ENCODE results near the gene RTN4RL2. TPM values are rescaled to one million over a fixed set of nuclear protein-coding genes. Genes with fewer than 3 reads are reported as not detected.

RTN4RL2 gene
- 3.7 TPM for polyA plus RNA-seq (2013, experiment 1 of 2; ENCODE audit: insufficient read length)
- 3.6 TPM for polyA plus RNA-seq (2013, experiment 2 of 2; ENCODE audit: insufficient read length)

DNA sequence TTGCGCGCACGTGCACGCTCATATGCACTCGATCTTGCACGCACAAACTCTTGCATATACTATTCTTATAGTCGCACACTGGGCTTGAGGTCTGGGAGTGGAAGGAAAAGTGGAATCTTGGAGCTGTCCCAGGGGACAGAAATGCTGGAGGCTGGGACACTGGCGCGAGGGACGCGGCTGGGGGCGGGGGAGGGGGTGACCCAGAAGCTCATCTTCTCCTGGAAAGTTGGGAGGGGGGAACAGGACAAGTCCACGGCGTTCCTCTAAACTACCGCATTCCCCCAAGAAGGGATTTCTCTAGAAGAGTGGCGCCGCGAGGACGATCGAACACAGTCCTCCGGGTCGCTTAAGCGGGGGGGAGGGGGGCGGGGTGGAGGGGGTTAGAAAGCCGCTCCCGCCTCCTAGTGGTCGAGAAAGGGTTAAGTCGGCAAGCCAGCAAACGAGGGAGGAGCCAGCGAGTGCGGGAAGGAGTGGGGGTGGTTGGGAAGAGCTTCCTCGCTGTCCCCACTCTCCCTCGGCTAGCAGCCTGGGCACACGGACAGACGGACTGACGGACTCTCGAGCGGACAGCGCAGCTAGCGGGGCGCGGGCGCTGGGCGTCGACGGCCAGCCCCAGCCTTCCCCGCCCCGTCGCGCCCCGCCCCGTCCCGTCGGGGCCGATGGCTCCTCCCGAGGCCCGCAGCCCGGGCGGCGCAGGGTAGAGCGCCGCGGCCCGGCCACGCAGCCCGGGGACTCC lies at the start of gene RTN4RL2:
RTN4RL2 (plus strand) TSS at position 507 of the 736 bp plus-strand sequence. CDS start 338 bp downstream, outside the sequence.
- peak; percentile 65 for DNase-seq

DNA sequence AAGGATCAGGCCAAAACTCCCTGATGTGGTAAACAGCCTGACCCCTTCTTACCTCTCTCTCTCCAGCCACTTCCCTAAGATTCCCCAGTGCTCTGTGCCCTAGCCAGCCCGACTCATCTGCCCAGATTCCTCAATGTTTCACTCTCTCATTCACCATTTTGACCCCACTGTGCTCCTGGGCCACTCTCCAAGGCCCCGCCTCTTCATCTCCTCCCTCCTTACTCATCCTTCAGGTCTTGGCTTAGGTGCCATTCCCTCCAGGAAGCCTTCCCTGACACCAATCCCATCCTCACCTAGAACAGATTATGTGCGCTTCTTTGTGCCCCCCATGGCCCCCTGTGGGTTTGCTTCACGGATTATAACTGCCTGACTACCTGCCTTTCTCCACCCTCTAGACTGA lies 46.6 kb upstream of the RTN4RL2 start:
- no peak for DNase-seq

DNA sequence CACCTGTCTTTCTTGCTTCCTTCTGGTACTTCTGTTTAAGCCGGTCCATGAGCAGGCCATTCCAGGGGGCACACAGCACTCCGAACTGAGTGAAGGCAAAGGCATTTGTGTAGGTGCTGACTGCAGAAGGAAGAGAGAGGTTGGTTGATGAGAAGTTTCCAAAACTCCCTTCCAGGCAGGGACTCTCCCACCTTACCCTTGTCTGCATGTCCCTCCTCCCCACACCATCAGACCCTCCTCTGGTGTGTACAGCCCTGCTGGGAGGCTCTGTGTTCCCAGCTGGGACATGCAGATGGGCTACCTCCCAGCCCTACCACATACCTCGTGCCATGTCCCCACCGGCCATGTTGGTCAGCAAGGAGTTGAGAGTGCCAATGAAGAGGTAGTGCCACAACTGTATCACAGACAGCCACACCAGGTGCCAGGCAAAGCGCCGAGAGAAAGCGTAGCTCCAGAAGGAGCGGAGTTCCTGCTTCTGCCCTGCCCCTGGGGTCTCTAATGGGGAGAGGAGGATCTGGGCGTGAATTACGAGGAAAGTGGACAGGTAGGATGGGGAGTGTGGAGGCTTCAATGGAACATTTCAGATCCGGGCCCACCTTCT lies 45.6 kb upstream of the RTN4RL2 start:
- no peak for DNase-seq

DNA sequence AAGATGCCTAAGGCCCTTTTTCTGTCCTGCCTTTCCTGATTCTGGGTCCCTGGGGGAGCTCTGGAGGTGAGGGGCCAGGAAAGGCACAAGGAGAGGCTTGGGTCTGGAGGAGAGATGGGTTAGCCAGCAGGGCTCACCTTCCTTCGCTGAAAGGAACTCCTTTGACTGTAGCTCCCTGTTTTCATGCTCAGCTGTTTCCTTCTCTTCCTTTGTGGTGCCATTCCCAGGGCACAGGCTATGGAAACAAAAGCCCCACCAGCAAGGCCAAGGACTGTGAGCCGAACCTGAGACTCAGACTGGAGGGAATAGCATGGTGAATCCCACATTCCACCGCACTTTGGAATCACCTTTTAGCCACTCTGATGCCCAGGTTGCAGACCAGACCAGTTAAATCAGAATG lies 43.9 kb upstream of the RTN4RL2 start:
- DNase-seq, result no peak

DNA sequence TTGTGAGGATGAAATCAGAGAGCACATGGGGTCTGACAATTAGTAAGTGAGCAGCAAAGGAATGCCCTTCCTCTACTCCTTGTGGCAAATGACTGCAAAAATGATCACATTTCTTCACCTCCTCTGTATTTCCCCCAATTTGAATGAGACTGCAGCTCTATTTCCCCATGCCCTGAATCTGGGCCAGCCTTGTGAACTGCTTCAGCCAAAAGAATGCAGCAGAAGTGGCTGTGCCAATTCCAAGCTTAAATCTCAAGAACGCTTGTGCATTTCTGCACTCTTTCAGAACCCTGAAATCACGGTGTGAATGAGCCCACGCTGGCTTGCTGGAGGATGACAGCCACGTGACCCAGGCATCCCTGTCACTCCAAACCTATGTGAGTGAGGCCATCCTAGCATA lies 43.3 kb upstream of the RTN4RL2 start:
- DNase-seq, result no peak

DNA sequence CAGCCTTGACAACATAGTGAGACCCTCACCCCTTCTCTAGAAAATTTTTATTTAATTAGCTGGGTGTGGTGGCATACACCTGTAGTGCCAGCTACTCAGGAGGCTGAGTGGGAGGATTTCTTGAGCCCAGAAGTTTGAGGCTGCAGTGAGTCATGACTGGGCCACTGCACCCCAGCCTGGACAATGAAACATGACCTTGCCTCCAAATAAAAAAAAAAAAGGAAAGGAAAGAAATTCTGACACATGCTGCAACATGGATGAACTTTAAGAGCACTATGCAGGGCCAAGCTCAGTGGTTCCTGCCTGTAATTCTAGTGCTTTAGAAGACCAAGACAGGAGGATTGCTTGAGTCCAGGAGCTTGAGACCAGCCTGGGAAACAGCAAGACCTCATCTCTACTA lies 42.2 kb upstream of the RTN4RL2 start:
- DNase-seq, result no peak

DNA sequence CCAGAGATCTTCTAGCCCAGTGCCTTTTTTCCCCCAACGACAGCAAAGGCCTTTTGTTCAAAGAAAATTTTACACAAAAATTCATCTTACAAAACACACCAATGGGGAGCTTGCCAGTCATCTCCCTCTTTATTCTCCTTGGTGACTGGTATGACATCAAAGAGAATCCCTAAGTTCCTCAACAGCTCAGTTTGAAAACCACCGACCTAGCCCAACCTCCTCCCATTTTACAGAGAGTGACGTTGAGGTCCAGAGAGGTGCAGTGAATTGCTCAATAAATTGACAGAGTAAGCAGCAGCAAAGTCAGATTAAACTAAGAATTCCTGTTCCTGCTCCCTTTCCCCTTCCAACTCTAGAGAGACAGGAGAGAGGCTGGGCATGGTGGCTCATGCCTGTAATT lies 41.2 kb upstream of the RTN4RL2 start:
- DNase-seq, result no peak

DNA sequence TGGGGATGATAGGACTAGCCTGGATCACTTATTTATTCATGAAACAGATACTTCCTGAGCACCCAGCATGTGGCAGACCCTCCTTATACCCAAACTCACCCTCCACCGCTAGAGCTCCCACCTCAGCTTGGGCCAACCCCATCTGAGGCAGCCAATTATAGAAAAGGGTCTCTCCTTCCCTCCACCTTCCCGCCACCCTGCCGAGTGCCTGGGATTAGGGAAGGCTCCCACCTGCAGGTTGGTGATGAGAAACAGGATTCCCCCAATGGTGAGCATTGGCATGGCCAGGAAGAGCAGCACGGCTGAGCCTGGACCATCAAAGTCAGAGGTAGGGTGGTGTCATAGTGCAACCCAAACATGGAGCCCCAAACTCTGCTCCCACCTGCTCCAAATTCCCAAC lies 39.3 kb upstream of the RTN4RL2 start:
- DNase-seq, result no peak

DNA sequence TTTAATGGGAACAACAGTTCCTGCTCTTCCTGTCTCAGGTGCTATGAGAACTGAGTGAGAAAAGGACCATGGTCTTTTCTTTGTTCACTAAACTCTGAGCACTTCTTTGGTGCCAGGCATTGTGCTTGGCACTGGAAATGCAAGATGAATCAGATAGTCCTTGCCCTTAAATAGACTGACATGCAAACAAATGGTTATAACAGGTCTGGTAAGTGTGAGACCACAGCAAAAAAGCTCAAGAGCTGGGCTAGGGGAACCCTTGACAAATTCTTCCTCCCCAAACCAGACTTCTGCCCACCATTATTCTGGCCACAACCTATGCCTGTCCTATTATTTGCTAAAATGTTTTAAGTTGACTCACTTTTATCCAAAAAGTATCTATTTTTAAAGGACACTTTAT lies 38.5 kb upstream of the RTN4RL2 start:
- DNase-seq, result no peak

DNA sequence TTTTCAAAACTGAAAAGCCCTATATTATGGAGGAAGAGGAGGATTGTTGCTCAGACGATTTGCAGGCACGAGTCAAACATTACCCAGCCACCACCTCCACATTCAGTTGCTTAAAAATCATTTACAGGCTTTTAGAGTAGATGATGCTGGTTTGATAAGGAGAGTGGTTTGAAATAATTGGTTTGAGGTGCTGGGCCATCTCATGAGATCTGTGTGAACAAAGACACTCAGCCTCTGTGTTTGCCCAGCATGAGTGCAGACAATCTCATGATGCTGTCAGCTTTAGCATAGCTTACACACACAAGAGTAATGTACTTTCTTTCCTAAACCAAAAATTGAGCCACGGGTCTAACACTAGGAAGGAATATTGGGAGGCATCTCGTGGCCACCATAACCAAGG lies 37.7 kb upstream of the RTN4RL2 start:
- DNase-seq, result no peak

DNA sequence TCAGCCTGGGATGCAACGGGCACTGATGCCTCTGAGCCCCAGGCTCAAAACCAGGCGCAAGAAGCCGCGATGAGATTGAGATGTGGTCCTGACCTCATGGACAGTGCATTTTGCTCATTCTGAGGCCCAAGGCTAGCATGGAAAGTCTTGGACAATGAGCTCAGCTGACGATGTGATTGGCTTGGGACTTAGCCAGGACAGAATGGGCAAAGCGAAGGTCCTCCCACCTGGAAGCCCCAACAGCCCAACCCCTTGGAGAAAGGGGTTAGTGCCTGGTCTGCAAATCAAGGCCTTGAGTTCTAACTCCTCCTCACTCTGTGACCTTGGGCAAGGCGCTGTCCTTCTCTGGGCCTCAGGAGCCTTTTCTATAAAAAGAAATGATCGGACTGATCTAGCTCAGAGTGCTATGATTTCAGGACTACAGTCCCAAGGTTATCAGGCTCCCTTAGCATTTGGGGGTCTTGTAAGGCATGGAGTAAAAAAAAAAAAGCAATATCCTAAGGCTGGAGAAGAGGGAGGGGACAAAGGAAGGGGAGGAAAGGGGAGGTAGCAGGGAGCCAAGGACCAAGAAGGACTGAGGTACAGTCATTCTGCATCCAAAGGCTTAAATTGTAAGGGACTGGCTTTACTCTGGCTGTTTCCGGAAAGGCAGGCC lies 36.1 kb upstream of the RTN4RL2 start:
- DNase-seq, result no peak

DNA sequence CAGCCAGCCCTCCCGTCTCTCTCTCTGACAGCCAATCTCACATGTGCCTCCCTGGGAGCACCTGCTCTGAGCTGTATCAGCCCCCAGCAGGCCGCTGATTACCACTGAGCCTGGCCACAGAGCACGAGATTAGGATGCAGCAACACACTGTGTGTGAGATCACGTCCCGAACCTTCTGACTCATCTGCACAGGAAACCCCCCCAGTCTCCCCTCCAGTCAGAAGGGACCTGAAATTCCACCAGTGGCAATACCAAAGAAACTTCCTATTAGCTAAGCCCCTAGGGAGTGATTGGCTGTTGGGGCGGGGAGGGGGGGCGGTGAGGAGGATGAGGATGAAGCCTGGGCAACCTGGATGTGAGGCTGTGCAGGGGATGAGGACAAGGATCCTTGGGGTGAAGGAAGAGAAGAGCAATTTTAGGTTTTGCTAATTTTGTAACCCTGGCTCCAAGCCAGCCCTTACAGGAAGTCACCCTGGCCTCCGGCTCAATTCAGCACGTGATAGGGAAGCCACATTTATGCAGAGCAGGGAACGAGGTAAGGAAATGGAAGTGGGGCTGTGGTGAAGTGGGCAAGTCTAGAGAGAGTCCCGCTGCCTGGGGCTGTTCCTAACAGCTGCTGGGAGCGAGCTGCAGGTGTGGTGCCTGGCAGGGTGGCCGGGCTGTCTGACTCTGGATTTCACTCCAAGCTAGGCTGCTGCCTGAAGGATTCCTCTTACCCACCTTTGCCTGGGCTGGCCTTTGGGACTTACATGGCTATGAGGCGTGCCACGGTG lies 35.4 kb upstream of the RTN4RL2 start:
- DNase-seq, result peak; percentile 85

DNA sequence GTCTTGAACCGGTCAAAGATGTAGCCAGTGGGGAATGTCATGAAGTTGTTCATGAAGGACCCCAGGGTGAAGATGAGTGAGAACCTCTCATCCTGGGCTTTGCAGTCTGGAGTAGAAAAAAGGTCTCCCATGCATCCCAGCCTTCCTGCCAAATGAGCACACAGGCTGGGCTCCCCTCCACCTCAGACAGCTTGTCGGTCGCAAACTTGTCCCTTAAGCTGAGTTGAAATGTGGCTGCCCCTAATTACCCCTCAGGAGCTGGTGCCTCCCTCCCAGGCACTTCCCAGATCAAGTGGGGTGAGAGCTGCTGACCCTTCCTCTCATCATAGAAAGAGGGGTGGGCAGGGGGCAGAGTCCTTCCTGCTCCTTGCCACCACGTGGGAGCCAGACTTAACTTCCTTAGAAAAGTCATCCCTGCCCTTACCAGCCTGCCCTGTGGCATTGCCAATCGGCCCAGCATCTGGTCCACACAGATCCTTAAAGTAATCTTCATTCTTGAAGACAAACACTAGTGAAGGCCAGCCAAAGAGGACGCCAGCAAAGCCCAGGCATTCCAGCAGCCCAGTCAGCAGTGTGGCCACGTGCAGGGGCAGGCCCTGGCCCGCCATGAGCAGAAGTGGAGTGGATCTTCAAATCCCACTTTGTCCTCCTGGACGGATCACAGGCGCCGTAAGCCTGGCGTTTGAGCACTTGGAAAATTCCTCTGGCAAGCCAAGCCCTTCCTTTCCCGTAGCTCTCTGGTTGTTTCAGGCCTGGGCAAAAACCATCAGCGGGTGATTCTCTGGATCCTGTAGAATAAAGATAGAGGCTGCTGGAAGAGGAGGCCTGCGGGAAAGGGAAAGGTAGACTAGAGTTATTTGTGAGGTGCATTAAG lies 34.5 kb upstream of the RTN4RL2 start:
- peak; percentile 14 for DNase-seq

DNA sequence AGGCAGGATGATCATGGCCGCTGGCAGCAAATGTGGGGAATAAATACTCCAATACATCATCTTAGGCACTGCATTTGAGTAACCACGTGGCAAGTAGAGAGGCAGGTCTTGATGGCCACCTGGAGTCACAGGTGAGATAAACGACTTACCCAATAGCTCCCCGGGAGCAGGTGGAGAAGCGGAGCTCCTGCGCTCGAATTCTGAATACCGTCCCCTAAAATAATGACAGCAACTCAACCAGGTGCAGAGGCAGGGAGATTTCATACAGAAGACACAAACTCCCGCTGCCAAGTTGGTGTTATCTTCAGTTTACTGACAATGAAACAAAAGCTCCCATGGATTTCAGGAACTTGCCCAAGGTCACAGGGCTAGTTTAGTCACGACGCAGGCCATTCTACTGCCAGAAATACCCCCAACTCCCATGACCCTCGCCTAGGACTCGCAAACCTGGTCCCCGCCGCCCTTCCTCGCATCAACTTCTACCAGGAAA lies 33.8 kb upstream of the RTN4RL2 start:
- no peak for DNase-seq

DNA sequence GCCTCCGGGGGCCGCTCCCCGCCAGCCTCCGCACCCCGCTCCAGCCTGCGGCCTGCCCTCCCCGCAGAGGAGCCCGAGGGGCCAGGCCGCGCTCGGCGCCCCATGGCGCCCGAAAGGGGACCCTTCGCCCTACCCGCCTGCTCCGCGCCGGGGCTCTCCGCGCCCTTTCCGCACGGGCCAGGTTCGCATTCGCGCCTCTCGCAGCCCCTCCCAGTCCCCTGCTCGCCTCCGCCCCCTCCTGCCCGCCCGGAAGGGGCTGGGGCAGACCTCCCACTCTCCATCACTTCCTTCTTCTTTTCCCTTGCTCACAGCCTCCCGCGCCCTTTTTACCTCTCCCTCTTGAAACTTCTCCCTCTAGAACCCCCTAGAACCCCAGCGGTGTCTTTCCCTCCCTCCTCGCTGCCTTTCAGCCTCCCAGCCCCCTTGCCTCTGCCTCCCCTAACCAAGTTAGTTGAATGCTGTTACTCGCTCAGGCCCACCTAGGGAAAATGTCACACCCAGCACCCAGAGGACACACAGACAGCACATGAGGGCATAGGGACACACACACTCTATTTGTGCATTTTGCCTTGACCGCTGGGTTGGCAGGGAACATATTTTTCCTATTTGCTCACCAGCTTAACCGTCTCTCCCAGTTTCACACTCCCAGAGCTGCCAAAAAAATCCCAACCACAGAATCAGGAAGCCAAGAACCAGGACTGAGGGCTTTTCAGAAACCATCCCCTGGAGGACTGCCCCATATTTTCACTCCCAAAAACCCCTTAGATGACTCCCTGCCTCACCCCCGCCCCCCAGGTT lies 33.2 kb upstream of the RTN4RL2 start, which contains the start of gene SLC43A3:
SLC43A3 (minus strand) TSS at position 193 of the 798 bp plus-strand sequence. CDS start 949 bp downstream, outside the sequence.
- DNase-seq, result peak; percentile 95

DNA sequence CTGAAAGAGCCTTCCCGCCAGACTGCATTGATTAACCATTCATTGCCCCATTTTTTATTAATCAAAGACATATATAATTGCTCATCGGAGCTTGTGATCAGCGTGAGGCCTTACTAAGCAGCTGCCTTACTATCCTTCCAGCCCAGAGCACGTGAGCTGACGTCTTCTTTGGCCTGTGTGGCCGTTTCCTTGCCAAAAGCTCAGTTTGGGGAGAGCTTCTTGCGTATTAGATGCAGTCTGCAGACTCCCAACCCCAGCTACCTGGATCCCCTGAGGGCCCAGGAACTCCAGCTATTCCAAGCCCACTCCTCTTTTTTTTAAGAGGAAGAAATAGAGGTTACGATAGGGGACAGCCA lies 32.6 kb upstream of the RTN4RL2 start:
- DNase-seq, result no peak

DNA sequence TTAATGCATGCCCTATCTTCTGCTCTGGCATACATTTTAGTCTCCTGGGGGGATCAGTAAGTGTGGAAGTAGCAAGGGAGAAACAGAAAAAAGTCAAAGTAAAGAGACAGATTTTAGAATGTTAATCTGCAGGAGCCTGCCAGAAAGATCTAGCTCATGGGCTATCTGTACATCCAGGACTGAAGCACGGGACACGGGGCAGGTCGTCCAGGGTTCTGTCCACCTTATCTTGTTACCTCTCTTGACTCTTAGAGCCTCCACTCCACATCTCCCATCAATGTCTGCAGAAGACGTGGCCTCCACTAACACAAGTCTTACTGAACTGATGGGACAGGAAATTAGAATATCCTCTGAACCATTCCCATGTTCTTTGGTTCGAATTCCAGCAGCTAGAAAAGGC lies 31.7 kb upstream of the RTN4RL2 start:
- no peak for DNase-seq

DNA sequence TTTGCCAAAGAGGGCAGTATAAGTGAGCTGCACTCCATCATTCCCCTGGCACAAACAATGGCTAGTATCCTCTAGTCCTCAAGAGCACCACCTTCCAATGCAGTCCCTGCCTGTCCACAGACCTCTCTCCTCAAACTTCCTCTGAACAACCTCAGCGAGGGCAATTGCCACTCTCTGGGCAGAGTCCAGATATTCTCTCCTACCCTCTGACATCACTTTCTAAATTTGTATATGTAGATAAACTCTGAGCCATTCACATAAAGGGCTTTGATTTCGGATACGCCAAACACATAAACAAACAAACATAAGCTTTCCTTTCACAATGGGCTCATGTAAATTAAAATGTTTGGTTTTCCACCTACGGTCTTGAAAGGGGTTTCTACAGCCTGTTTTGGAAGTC lies 30.4 kb upstream of the RTN4RL2 start:
- no peak for DNase-seq

DNA sequence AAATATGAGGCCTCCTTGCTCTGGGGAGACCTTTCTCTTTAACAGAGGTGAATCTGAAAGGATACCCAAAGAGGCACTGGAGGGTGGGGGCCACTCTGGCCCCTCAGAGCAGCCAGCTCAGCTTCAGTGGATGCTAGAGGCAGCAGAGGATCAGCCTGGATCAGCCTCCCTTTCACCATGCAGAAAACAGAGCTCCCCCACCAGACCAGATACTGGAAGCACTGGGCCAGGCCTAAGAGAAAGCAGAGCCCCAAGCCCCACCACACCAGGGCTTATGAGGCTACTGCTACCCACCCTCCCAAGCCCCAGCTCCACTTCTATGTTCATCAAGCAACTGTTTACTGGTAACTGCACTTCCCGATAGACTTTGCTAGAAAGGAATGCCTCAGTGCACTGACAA lies 29.4 kb upstream of the RTN4RL2 start:
- DNase-seq, result no peak

DNA sequence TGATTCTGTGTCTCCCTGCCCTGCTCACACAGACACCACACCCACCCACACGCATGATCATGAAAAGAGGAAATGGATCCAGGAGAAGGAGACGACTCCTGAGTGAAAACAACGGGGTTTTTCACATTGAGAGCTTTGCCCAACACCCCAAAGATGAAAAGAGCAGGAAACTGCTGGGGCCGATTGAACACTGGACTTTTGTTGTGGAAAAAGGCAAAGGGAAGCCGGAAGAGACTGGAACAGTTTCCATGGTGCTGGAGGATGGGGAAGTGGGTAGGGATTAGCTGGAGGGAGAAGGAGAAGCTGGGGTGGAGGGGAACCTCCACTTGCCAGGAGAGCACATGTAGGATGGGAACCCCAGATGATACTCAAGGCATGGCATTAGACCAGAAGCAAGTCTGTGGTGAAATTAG lies 28.2 kb upstream of the RTN4RL2 start:
- DNase-seq, result no peak

DNA sequence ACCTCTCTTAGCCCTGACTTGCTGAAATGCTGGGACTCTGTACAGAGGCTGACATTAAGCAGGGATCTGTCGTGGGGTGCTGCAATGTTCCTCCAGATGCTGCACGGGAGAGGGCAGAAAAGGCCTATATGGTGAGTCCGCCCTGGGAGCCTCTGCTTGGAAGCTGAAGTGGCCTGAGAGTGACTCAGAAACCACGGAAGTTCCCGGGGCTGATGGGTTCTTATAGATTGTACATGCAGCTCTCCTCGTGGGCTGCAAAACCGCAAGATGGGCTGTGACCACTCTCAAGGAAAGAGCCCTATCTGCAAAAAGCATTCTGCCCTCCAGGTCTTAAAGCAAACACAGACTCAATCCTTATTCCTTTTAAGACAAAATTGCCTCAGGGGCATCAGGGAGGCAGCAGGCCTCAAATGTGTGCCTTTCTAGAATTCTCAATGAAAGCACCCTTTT lies 27.6 kb upstream of the RTN4RL2 start:
- peak; percentile 77 for DNase-seq

Data from fibroblast of skin of scalp (primary cell).